ENCODE measurements around the gene GAN. TPM values are rescaled to one million over a fixed set of nuclear protein-coding genes. Genes with fewer than 3 reads are reported as not detected.
A peak's percentile ranks its signal among the peaks of the same experiment; 100 is the strongest.

GAN gene
- total RNA-seq, 2 experiments from 2014 or later: 11.5 to 12.3 TPM

GRCh38 chr16:81429045-81429521 lies 114.3 kb downstream of the GAN start:
- no peak for ATAC-seq
- intact Hi-C loops (cut with micrococcal nuclease): no loop called here
- POLR2A ChIA-PET: no interaction called here

GRCh38 chr16:81431554-81432353 lies 117.0 kb downstream of the GAN start:
- CTCF ChIA-PET: no interaction called here
- H3K4me3 Mint-ChIP-seq: no peak overlapping the region
- POLR2A ChIA-PET: no interaction called here
- TF ChIP-seq CTCF (IDR thresholded peaks at IDR 0.05): no peak
- H3K36me3 Mint-ChIP-seq (ENCODE audit: low read depth): no peaks in the 10 kb centered on the region
- DNase-seq (no peak), ATAC-seq (no peak)
- no peaks in the 10 kb centered on the region for H3K27me3 Mint-ChIP-seq
- no peaks in the 10 kb centered on the region for H3K9me3 Mint-ChIP-seq
- peaks cover 3% of the 10 kb centered on the region for H3K4me1 Mint-ChIP-seq (ENCODE audit: low read depth)
- intact Hi-C loops (cut with micrococcal nuclease): no loop called here
- H3K27ac Mint-ChIP-seq: no peak overlapping the region

More at GRCh38 chr16:81429045-81429521, 114.3 kb downstream of the GAN start:
- Mint-ChIP-seq H3K4me1 (ENCODE audit: low read depth) (peaks cover 13% of the 10 kb centered on the region), H3K9me3 (peaks cover 2% of the 10 kb centered on the region), H3K27ac (no peak overlapping the region), H3K36me3 (ENCODE audit: low read depth) (no peaks in the 10 kb centered on the region), H3K4me3 (no peak overlapping the region), H3K27me3 (no peaks in the 10 kb centered on the region)
- peak; percentile 30 for DNase-seq
- TF ChIP-seq CTCF (IDR thresholded peaks at IDR 0.05): peak; percentile 41
- CTCF ChIA-PET: interaction anchor here (0.9 to 1.6 kb wide), 3 partner anchors 14 to 98 kb away, joined by 3 to 5 read pairs (median 5); no protein-coding TSS in a partner anchor

- no peak for DNase-seq
- H3K36me3 Mint-ChIP-seq (ENCODE audit: low read depth): no peaks in the 10 kb centered on the region
- intact Hi-C loops (cut with micrococcal nuclease): no loop called here
- no peak for TF ChIP-seq CTCF (IDR thresholded peaks at IDR 0.05)
- POLR2A ChIA-PET: interaction anchor here (1.4 kb wide), 1 partner anchor 10 kb away, joined by 3 read pairs; no protein-coding TSS in a partner anchor
- H3K27ac Mint-ChIP-seq: no peak overlapping the region
- H3K27me3 Mint-ChIP-seq: no peaks in the 10 kb centered on the region
- ATAC-seq: no peak
- CTCF ChIA-PET: interaction anchor here (0.9 kb wide), 1 partner anchor 8 kb away, joined by 4 read pairs; no protein-coding TSS in a partner anchor
- no peaks in the 10 kb centered on the region for H3K9me3 Mint-ChIP-seq
- H3K4me3 Mint-ChIP-seq: no peak overlapping the region
- H3K4me1 Mint-ChIP-seq (ENCODE audit: low read depth): peaks cover 5% of the 10 kb centered on the region
Observed at GRCh38 chr16:81432937-81433557, 118.3 kb downstream of the GAN start.

DNA sequence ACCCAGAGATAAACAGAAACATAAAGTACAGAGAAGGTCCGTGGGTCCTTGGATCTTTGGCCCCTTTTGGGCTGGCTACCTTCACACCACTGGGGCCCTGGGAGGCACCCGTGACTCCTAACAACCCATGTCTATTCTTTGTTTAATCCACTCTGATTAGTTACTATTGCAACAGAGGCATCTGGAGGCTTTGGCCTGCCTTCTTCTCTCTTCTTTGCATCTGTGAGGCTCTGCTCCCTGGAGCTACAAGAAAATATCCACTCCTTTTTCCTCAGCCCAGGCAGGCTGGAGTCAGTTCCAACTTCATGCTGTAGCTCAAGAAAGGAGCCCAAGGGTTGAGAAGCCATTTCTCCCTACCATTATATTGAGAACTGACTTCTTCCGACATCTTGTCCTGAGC lies 120.3 kb downstream of the GAN start:
- CTCF ChIA-PET: interaction anchor here (1.0 to 1.1 kb wide), 2 partner anchors 10 to 31 kb away, joined by 3 to 5 read pairs; no protein-coding TSS in a partner anchor
- no peak overlapping the region for H3K4me3 Mint-ChIP-seq
- H3K27ac Mint-ChIP-seq: no peak overlapping the region
- ATAC-seq (no peak), DNase-seq (no peak)
- H3K27me3 Mint-ChIP-seq: no peaks in the 10 kb centered on the region
- no peaks in the 10 kb centered on the region for H3K9me3 Mint-ChIP-seq
- no peaks in the 10 kb centered on the region for H3K36me3 Mint-ChIP-seq (ENCODE audit: low read depth)
- H3K4me1 Mint-ChIP-seq (ENCODE audit: low read depth): peaks cover 9% of the 10 kb centered on the region
- POLR2A ChIA-PET: no interaction called here
- TF ChIP-seq CTCF (IDR thresholded peaks at IDR 0.05): no peak
- intact Hi-C loops (cut with micrococcal nuclease): no loop called here
